Occipital lobe (tissue), 2 donors: ENCODE measurements around the gene ROBO1. TPM values are rescaled to one million over a fixed set of nuclear protein-coding genes. Genes with fewer than 3 reads are reported as not detected.

Experiments used
- DNase-seq: peaks from one replicate; lab custom pipeline; 2025; lab: John Stamatoyannopoulos, UW
- total RNA-seq: library from RNA; depleted of rRNA; stranded (reverse); fragments of >200 nt; gene quantifications from one replicate; pipeline ENCODE4 v1.2.3, GENCODE V29; 2014

The ROBO1 gene
- total RNA-seq, 1 donor from 2014 or later: 156 TPM

DNA sequence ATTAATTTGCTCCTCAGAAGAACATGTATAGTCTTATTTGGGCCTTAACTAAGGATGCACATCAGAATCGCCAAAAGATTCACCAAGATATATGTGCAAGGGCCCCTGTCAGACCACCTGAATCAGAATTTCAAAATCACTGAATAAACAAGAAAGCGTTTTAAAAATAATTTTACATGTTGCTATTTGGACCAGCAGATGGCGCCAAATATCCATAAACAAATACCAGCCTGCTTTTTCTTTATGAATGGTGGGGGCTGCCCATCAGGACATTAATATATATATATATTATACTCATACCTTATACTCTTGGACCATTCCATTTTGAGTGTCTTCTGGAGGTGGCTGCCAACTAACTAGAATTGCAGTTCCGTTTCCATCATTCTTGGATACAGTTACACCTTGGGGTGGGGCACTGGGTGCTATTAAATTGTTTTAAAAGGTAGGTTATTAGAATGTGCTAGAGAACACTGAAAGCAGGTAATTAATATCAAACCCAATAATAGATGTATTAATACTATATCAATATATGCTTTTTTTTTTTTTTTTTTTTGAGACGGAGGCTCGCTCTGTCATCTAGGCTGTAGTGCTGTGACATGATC lies 1108.3 kb downstream of the ROBO1 start:
- no peak for DNase-seq

DNA sequence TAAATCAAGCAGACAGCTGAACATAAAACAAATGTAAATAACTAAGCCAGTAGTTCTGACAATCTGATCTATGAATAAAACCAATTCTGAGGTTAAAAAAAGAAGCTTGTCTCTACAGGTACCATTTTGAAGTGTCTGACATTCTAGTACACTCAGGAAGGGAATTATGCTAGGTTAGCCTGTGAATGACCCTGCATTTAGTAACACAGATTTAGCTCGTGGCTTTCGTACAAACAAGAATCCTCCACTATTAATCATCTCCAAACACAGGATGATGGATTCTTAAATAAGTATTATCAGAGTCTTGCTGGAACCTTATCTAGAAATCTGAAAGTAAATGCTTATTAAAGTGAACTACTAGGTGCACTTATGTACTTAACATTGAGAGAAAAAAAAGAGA lies 1120.1 kb downstream of the ROBO1 start:
- DNase-seq: no peak

DNA sequence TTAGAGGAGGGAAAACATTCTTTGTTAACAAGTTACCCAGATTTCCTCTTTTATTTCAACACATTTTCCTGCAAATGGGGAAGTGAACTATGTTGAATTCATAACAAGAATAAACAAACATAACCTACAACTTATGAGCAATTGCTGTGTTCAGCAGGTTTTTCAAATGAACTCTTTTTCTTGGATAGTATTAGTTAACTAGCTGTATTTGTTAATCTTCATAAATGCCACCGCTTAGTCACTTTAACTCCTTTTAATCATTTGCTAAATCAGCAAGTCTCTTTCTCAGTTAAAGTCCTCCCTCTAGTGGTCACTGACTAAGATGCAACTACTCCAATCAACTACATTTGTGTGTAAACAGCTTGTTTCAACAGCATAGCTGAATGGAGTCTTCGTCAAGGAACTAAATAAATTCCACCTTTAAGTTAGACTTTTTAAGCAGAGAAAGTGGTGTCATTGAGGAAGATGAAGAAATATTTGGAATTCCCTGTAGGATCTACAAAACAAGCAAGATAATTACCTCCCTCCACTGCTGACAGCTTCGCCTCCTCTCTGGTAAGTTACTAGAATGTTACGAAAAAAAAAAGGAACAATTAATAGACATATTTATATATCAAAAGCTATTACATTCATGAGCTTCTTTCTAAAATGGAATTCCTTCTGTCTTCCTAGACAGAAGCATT lies 1122.0 kb downstream of the ROBO1 start:
- no peak for DNase-seq

DNA sequence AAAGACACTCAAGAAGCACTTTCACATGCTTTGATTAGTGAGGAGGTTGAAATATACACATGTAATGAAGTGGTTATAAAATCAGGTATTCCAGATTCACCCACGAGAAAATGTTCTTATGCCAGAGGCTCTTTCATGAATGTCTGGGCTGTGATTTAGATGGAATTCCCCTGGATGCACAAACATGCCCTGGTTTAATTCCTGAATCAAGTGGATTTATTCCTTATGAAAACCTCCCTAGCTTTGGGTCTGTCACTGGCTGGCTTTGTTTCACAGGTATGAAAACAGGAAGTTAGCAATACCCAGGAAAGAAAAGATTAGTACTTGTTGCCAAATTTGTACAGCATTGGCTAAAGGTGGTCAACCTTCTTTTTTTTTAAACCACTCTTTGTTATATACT lies 1123.0 kb downstream of the ROBO1 start:
- no peak for DNase-seq

- DNase-seq: no peak
Measured at GRCh38 chr3:78642226-78643035, 1125.4 kb downstream of the ROBO1 start.

DNA sequence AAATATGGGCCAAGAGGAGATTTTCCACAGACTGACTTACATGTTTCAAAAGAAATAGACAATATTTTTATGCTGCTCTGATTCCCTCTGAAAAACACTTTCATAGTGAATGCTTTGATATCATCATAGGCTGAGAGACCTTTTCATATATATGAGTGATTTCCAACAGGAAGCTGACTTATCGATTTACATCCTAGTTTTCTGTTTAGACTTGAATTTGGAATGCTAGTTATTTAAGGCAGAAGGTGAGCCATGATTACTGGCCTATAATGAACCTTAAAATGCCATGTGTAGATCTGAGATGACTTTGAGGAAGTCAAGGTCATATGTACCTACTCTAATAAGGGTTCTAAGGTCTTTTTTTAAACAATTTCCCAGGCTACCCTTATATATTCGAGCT lies 1126.1 kb downstream of the ROBO1 start:
- no peak for DNase-seq

- DNase-seq: no peak
Measured at GRCh38 chr3:78634316-78634715, 1133.5 kb downstream of the ROBO1 start.

- no peak for DNase-seq
Measured at GRCh38 chr3:78633626-78634025, 1134.2 kb downstream of the ROBO1 start.

DNA sequence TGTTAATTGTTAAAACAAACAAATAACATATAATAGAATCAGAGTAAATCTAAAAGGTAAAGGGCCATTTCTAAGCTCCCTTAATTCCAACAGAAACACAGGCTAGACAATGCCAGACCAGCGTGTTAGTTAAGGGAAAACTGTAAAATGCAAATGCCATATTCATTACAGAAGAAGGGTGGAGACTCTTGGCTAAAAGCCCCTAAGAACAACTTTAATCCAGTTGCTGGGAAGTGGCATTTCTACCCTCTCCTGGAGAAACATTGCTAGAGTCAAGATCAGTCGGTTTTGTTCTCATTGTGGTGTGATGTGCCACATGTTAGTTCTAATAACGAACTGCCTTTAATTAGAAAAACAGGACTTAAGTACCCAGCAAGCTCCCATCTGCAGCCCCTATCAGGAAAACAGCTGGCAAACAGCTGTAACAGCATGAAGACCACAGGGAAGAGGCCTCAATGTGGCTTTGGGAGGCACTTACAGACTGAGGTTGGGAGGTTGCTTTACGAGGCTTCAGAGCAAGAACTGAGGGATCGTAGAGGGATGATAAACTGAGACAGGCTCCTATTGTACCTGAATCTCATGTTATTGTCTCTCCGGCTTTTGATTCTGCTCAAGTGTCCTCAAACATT lies 1134.8 kb downstream of the ROBO1 start:
- DNase-seq: no peak

- no peak for DNase-seq
Measured at GRCh38 chr3:78629544-78629943, 1138.3 kb downstream of the ROBO1 start.

DNA sequence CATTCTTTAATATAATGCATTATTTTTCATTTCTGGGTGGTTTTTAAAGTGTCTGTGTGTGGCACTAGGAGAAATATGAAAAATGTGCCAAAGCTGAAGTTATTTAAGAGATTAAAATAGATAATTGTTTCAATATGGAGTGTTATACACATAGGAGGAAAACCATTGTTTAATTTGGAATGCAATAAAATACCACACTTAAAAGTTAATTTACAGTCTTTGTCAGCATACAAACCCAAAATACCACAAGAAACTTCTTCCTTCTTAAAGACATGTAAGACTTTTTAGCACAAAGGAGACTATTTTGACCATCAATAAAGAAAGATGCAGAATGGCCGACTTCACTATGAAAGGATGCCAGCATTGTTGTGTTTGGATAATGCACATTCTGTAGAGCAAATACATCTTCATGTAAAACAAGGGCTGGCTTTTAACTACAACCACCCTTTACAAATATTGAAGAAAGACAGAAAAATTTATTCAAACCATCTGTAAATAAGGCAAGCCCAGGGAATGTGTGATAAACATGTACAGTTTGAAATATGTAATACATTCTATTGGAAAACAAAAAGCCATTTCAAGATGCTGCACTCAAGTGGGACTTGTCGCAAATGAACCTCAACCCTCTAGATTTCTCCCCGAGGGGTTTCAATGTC lies 1146.6 kb downstream of the ROBO1 start:
- DNase-seq: no peak

GRCh38 chr3:78614486-78614885 lies 1153.3 kb downstream of the ROBO1 start:
- no peak for DNase-seq

DNA sequence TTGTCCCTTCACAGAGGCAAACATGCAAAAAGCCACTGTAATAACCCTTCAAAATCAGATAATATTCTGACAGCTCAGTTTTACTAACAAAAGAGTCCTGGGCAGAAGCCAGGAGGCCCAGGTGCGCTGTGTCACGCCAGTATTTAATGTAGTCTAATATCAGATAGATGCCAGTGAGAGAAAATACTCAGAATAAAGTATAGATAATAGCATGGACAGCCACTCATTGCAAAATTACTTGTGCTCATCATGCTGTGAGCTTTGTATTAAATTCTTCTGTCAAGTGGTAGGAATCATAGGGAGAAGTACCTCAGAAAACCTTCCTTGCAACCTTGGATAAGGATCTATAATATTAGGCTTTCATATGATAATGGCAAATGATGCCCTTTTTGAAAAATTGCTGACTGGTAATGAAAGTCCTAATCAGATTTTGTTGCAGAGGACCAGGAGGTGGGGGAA lies 1154.3 kb downstream of the ROBO1 start:
- DNase-seq: no peak

- DNase-seq: no peak
Measured at GRCh38 chr3:78611278-78611677, 1156.5 kb downstream of the ROBO1 start.

DNA sequence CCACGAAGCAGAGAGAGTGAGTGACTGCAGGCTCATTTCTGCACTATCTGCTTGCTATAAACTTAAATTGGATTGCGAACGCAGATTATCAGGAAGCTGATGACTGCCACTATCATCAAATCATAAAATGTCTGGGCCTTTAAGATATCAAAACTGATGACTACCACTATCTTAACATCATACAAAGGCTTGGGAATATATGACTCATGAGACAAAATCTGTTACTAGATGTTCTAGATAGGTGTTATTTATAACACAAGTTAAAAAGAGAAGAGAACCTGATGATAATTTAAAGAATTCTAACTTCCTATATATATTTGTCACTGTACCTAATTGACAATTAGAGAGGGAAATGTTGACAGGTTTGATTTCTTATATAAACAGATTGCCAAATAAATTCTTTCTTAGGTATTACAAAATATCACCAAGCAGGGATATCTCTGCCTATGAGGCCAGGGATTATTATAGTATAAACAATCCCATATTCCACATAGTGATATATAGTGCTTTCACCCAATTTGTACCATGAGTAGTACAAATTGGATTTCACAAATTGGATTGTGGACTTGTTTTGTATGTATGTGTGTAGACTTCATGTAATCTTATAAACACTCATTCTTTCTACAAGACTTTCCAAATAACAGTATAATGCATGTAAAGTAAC lies 1157.2 kb downstream of the ROBO1 start:
- DNase-seq: no peak

DNA sequence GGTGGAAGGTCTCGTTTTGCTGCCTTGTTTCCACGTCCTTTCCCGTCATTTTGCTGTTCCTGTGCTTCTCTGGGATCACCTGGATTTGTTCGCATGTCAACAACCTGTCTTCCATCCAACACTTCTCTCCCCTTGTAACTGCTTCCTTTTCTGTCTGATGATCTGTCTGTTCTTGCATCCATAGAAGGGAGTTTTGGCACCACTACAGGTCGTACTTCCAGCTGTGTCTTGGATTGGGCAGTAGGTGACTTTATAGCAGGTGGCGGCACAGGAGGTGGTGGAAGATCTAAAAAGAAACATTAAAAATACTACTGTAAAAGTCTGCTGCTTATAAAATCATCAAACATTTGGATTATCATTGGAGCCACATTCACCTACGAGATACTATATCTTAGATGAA lies 1161.0 kb downstream of the ROBO1 start:
- no peak for DNase-seq

- no peak for DNase-seq
Measured at GRCh38 chr3:78605178-78605577, 1162.6 kb downstream of the ROBO1 start.

- no peak for DNase-seq
Measured at GRCh38 chr3:78604341-78604740, 1163.5 kb downstream of the ROBO1 start.

DNA sequence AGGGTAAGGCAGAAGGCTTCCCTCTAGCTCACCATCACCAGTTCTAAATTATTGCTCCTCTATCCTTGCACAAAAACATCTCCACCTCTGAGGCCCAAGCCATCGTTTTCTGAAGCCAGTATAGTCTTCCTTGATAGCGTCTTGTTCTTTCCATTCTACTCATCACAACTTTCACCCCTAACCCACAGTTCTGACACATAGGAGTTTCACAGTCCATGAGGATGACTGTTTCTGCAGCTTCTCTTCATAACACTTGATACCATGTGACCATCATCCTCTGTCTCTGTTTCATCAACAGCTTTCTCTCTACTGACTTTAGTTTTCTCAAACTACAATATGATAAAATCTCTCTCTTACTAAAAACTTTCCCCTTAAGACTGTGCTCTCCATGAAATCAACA lies 1166.5 kb downstream of the ROBO1 start:
- DNase-seq: no peak

GRCh38 chr3:78589778-78590177 lies 1178.0 kb downstream of the ROBO1 start:
- DNase-seq: no peak
